AG09309 (cell line): ENCODE data around the gene RTP3.
"Not testable (repeated sequence)": the region's sequence is repeated elsewhere in the genome, so short reads cannot be mapped to it uniquely, and the experiment has no call there.

Source experiments
- DNase-seq: peaks from one replicate; pipeline ENCODE4 v3.0.0-alpha.2; 2010; ENCODE audit warnings: low read depth
- H3K4me3 ChIP-seq: 2 replicates; pipeline ENCODE4 v1.5.1; 2011; ENCODE audit warnings: mild to moderate bottlenecking, low read depth, low read length, moderate library complexity; ENCODE audit not compliant: control insufficient read depth
- TF ChIP-seq, protein P1 (sequence below): IDR thresholded peaks from 2 replicates; pipeline ENCODE4 v1.5.1; 2011; ENCODE audit warnings: mild to moderate bottlenecking, low read depth, low read length, inconsistent platforms; ENCODE audit not compliant: insufficient read depth, control insufficient read depth; ENCODE audit errors: missing control alignments

RTP3 gene

DNA sequence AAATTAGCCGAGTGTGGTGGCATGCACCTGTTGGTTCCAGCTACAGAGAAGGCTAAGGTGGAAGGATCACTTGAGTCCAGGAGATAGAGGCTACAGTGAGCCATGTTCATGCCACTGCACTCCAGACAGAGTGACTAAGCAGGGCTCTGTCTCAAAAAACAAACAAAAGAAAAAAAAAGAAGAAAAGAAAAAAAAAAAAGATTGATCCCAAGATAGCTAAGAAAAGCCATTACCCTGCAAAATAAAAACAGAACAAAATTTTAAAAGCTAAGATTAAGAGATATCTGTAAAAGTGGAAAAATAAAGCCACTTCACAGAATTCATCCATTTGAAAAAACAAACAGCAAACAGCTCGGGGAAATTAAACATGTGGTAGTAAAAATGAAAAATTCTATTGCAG is 44.6 kb downstream of the RTP3 start:
- TF ChIP-seq, protein P1, sequence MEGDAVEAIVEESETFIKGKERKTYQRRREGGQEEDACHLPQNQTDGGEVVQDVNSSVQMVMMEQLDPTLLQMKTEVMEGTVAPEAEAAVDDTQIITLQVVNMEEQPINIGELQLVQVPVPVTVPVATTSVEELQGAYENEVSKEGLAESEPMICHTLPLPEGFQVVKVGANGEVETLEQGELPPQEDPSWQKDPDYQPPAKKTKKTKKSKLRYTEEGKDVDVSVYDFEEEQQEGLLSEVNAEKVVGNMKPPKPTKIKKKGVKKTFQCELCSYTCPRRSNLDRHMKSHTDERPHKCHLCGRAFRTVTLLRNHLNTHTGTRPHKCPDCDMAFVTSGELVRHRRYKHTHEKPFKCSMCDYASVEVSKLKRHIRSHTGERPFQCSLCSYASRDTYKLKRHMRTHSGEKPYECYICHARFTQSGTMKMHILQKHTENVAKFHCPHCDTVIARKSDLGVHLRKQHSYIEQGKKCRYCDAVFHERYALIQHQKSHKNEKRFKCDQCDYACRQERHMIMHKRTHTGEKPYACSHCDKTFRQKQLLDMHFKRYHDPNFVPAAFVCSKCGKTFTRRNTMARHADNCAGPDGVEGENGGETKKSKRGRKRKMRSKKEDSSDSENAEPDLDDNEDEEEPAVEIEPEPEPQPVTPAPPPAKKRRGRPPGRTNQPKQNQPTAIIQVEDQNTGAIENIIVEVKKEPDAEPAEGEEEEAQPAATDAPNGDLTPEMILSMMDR, result no peak
- no peak for DNase-seq
- H3K4me3 ChIP-seq, result no peak overlapping the region

DNA sequence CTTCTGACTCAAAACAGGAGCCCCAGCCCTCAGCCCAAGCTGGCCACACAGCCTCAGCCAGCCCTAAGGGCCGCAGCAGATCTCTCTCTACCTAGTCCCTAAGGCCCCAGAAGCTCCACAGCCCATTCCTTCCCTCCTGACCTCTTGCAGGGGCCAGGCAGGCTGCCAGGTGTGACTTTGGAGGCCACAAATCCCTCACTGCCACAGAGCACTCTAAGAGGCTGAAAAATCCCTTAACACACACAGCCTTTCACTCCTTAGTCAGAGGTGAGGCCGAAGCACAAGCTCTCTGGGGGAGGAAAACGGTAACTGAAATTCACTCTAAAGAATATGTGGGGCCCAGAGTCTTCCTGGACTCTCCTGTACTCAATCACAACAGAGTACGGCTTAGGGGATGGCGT is 45.0 kb downstream of the RTP3 start:
- no peak for DNase-seq
- no peak overlapping the region for H3K4me3 ChIP-seq
- TF ChIP-seq, protein P1, result no peak

DNA sequence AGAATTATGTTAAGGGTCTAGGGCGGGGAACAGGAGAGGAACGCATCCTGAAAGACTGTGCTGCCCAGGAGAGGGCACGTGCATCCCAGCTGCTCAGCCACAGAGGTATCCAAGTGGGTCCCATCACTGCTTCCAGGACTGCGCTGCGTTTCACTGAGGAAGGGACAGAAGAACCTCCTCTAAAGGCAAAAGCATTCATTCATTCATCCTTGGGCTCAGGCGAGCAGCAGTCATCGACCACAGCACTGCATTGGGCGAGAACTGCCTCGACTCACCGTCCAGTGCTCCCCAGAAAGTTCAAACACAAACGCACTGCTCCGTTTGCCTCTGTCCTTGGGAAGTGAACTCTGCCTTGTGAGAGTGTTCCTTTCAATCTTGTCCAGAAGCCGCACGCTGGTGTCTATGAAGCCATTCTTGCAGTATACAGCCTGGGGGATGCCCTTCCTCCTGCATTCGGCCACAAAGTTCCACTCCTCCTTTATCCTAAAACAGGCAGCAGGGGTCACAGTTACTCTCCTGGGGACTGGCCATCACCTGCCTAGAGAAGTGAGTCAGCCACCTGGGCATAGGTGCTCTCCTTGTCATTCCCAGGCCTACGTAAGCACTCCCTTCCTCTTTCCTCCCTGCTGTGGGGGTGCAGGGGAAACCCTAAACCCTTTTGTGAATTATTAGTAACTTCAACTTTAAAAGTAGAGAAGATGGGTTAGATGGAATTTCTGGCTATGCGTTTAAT is 47.2 kb downstream of the RTP3 start:
- H3K4me3 ChIP-seq, result no peak overlapping the region
- TF ChIP-seq, protein P1, result no peak
- no peak for DNase-seq

DNA sequence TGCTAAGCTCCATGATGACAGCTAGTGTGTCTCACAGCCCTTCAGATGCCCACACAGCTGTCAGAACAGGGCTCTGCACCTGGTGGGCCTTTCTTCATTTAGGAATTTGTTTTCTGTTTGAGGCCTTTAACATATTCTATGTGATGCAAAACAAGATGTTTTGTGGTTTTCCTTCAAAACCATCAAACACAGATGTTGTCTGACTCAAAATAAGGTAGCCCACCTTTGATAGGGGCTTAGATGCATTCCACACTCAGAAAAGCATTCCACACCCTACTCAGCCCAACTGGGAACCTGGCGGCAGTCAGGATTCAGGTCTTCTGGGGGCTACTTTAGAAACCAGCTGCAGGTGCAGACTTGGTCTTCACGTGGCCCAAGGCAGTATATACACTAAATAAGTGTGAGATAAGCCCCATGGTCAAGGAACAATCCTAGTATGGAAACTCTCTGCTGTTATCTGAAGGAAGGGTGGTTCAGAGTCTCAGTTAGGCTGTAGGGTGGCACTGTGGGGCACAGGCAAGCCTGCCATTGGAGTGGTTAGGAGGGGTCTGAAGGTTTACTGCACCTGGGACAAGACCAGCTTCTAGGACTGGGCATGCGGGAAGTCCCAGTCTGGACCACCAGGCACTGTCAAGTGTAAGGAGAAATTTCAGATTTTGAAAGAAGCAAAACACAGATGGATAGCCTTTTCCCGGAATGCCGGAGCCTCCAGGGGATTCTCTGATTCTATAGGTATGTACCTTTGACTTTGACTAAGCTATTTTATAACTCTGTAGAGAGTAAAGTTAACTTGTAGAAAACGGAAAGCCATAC is 48.2 kb downstream of the RTP3 start:
- no peak for DNase-seq
- H3K4me3 ChIP-seq, result no peak overlapping the region
- TF ChIP-seq, protein P1, result no peak

DNA sequence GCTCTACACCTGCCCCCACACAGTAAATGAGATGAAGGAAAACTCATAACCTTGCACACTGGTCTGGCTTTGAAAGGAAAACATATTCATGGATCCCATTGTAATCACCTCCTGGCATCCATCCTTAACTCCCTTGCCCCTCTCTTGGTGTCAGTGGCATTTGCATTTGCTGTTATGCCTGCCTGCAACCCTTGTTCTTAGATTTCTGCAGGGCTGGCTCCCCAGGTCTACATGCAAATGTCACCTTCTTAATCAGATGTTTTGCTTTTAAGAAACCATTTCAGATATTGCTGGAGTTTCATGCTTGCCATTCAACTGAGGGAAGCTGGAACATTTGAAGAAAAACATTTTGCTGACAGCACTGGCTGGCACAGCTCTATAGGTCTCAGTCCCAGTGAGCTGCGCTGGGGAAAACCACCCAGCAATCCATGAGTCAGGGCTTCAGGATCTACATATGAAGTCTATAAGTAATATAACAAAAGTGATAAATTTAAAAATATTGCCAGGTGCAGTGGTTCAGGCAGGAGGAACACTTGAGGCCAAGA is 49.2 kb downstream of the RTP3 start:
- TF ChIP-seq, protein P1, result no peak
- H3K4me3 ChIP-seq, result no peak overlapping the region
- DNase-seq, result no peak

DNA sequence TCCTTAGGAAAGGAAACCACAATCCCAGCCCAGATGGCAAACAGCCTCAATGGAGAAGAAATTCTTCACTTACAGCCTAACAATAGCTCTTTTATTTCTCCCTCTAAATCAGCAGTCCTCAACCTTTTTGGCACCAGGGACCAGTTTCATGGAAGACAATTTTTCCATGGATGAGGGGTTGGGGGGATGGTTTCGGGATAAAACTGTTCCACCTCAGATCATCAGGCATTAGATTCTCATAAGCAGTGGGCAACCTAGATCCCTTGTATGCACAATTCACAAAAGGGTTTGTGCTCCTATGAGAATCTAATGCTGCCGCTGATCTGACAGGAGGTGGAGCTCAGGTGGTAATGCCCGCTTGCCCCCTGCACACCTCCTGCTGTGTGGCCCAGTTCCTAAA is 50.8 kb downstream of the RTP3 start:
- not testable (repeated sequence) for DNase-seq, H3K4me3 ChIP-seq

DNA sequence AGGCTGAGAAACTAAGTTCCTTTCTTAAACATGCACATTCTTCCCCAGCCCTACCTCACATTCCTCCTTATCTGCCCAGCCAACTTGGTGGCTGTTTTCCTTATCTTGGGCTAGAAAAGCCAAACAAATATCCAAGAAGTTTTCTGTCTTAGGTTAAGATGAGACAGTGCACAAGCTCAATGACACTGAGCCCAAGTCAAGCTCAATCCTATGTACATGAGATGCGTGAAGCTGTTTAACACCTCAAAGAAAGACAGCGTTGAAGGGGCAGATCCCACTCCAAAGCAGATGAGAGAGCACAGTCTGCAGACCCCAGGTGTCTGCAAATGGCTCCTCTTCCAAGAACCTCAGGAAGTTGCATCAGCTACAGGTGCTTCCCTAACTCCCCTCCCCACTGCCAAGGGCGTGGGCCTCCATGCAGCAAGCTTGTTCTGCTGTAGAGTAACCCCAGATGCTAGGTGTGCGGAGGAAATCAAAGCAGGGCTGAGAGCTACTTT is 51.7 kb downstream of the RTP3 start:
- TF ChIP-seq, protein P1, result no peak
- no peak for DNase-seq
- H3K4me3 ChIP-seq, result no peak overlapping the region
